IMR-90 (cell line): Measurements from ENCODE around the gene RELCH. TPM values are rescaled to one million over a fixed set of nuclear protein-coding genes. Genes with fewer than 3 reads are reported as not detected.
A peak's percentile ranks its signal among the peaks of the same experiment; 100 is the strongest.

Experiments used
- ATAC-seq: fragments of 200-7000 bp; cut with Tn5 transposase; 2 replicates; pipeline ENCODE4 v1.9.1; 2020; ENCODE audit warnings: low read depth, mild to moderate bottlenecking, moderate library complexity
- BruUV-seq: library from RNA; stranded (reverse); fragments of 400-500 nt; replicated peaks from 2 replicates; lab custom pipeline; 2021; lab: Mats Ljungman, UMichigan
- CTCF ChIA-PET: fragments of 300-600 bp; formaldehyde crosslinking; extraction: SDS; loops from one replicate; lab custom pipeline; 2021; ENCODE audit warnings: antibody characterized with exemption; lab: Yijun Ruan, JAX
- POLR2A ChIA-PET: fragments of 300-600 bp; sonication (Branson Sonifier 250); formaldehyde crosslinking; loops from one replicate; lab custom pipeline; 2022; ENCODE audit warnings: antibody characterized with exemption; ENCODE audit not compliant: unreplicated experiment; lab: Charles Lee
- DNase-seq: peaks from one replicate; pipeline ENCODE4 v3.0.0; 2013
- H2AFZ ChIP-seq: replicated peaks from 2 replicates; pipeline ENCODE3; 2013; ENCODE audit warnings: low read length, mild to moderate bottlenecking; ENCODE audit not compliant: poor library complexity
- H2AK5ac ChIP-seq: 2 replicates; pipeline ENCODE4 v1.6.1; 2013; ENCODE audit warnings: low read depth, low read length, inconsistent platforms
- H2AK9ac ChIP-seq: replicated peaks from 2 replicates; pipeline ENCODE3; 2013; ENCODE audit warnings: mild to moderate bottlenecking, low read depth, low read length, moderate library complexity; ENCODE audit not compliant: poor library complexity
- H2BK120ac ChIP-seq: 2 replicates; pipeline ENCODE4 v1.6.1; 2013; ENCODE audit warnings: low read depth, low read length, inconsistent platforms
- H2BK15ac ChIP-seq: 3 replicates; pipeline ENCODE4 v1.6.1; 2013; ENCODE audit warnings: low read depth, low read length, inconsistent platforms
- H2BK20ac ChIP-seq: 2 replicates; pipeline ENCODE4 v1.6.1; 2013; ENCODE audit warnings: low read depth, mild to moderate bottlenecking, inconsistent platforms, low read length, moderate library complexity
- H2BK5ac ChIP-seq: 2 replicates; pipeline ENCODE4 v1.6.1; 2013; ENCODE audit warnings: mild to moderate bottlenecking, low read depth, low read length, inconsistent platforms; ENCODE audit not compliant: poor library complexity, severe bottlenecking
- H3K14ac ChIP-seq: replicated peaks from 2 replicates; pipeline ENCODE4 v1.6.1; 2013; ENCODE audit warnings: low read depth, low read length, inconsistent platforms
- H3K18ac ChIP-seq: 2 replicates; pipeline ENCODE4 v1.6.1; 2013; ENCODE audit warnings: low read depth, low read length, control low read depth
- H3K23ac ChIP-seq: 2 replicates; pipeline ENCODE4 v1.6.1; 2013; ENCODE audit warnings: low read depth, low read length, inconsistent platforms
- H3K27ac ChIP-seq: 2 replicates; pipeline ENCODE4 v1.5.1; 2013; ENCODE audit warnings: mild to moderate bottlenecking, control low read depth, low read length; ENCODE audit not compliant: insufficient read depth
- H3K27me3 ChIP-seq: 2 replicates; pipeline ENCODE4 v1.6.1; 2013; ENCODE audit warnings: low read length; ENCODE audit not compliant: control insufficient read depth, insufficient read depth
- H3K36me3 ChIP-seq: 2 replicates; pipeline ENCODE4 v1.6.1; 2013; ENCODE audit warnings: low read length, mixed read lengths; ENCODE audit not compliant: control insufficient read depth, insufficient read depth
- H3K4ac ChIP-seq: 2 replicates; pipeline ENCODE4 v1.6.1; 2013; ENCODE audit warnings: low read depth, low read length, inconsistent platforms
- H3K4me1 ChIP-seq: 2 replicates; pipeline ENCODE4 v1.6.1; 2013; ENCODE audit warnings: low read length, mixed read lengths; ENCODE audit not compliant: control insufficient read depth, insufficient read depth
- H3K4me2 ChIP-seq: 2 replicates; pipeline ENCODE4 v1.6.1; 2013; ENCODE audit warnings: low read depth, mild to moderate bottlenecking, control low read depth, low read length, moderate library complexity
- H3K4me3 ChIP-seq: 2 replicates; pipeline ENCODE4 v1.5.1; 2013; ENCODE audit warnings: low read depth, mild to moderate bottlenecking, control low read depth, low read length, moderate library complexity; ENCODE audit not compliant: insufficient read depth
- H3K56ac ChIP-seq: 2 replicates; pipeline ENCODE4 v1.6.1; 2013; ENCODE audit warnings: low read length, inconsistent platforms; ENCODE audit not compliant: insufficient read depth; ENCODE audit errors: extremely low read depth
- H3K79me1 ChIP-seq, 2 experiments: 2 replicates each; pipeline ENCODE4 v1.6.1; 2013; ENCODE audit warnings: low read length in 2 of 2, inconsistent platforms in 1 of 2, low read depth in 1 of 2
- H3K9ac ChIP-seq: 2 replicates; pipeline ENCODE4 v1.6.1; 2013; ENCODE audit warnings: low read depth, low read length, control low read depth
- H3K9me1 ChIP-seq: 2 replicates; pipeline ENCODE4 v1.6.1; 2013; ENCODE audit warnings: low read length, inconsistent platforms; ENCODE audit not compliant: insufficient read depth
- H3K9me3 ChIP-seq: 2 replicates; pipeline ENCODE4 v1.6.1; 2013; ENCODE audit warnings: low read length; ENCODE audit not compliant: control insufficient read depth, insufficient read depth
- H4K20me1 ChIP-seq: 2 replicates; pipeline ENCODE4 v1.6.1; 2013; ENCODE audit warnings: low read length, inconsistent platforms; ENCODE audit not compliant: insufficient read depth
- H4K5ac ChIP-seq: 2 replicates; pipeline ENCODE4 v1.6.1; 2013; ENCODE audit warnings: mild to moderate bottlenecking, low read depth, low read length, control low read depth
- H4K8ac ChIP-seq, 2 experiments: 2 replicates each; pipeline ENCODE4 v1.6.1; 2013; ENCODE audit warnings: low read depth in 2 of 2, low read length in 2 of 2, control low read depth in 1 of 2, inconsistent platforms in 1 of 2
- H4K91ac ChIP-seq: 2 replicates; pipeline ENCODE4 v1.6.1; 2013; ENCODE audit warnings: low read depth, low read length, inconsistent platforms; ENCODE audit not compliant: insufficient read depth
- MAFK ChIP-seq: IDR thresholded peaks from 2 replicates; pipeline ENCODE4 v1.6.1; 2012; ENCODE audit warnings: low read depth, low read length, improper control_type of control experiment
- RCOR1 ChIP-seq: IDR thresholded peaks from 2 replicates; pipeline ENCODE4 v1.6.1; 2012; ENCODE audit warnings: mild to moderate bottlenecking, low read length, improper control_type of control experiment; ENCODE audit not compliant: insufficient replicate concordance
- WGBS, 2 experiments: methylation state at CpG; one replicate each; pipeline versions ENCODE4 v1.1.5 to v1.1.7; 2013; ENCODE audit warnings: missing lambda C conversion rate in 2 of 2; ENCODE audit not compliant: insufficient read length in 1 of 2; ENCODE audit errors: extremely low coverage in 2 of 2; 5-methylcytosine and 5-hydroxymethylcytosine counted together
- dilution Hi-C: fragments of 300-500 bp; cut with HindIII; formaldehyde crosslinking; loops from one replicate; pipeline ENCODE4 v1.14.3; 2018; ENCODE audit warnings: low sequenced_read_pairs; ENCODE audit not compliant: unreplicated experiment
- in situ Hi-C: fragments of 300-500 bp; cut with MboI; formaldehyde crosslinking; loops from 3 replicates; pipeline ENCODE4 v1.14.3; 2019; ENCODE audit warnings: low sequenced_read_pairs, inconsistent platforms, mixed read lengths
- intact Hi-C: fragments of 100-400 bp; cut with micrococcal nuclease; formaldehyde crosslinking; loops from 2 replicates; pipeline ENCODE4 v1.10.0; 2022
- polyA plus RNA-seq, 3 experiments: library from polyadenylated mRNA; depleted of rRNA; stranded (reverse); fragments of >200 nt; gene quantifications; 2 replicates each; pipeline ENCODE4 v1.2.3, GENCODE V29; 2012; ENCODE audit warnings: low replicate concordance in 1 of 3
- total RNA-seq: library from RNA; depleted of rRNA; stranded (reverse); fragments of >200 nt; gene quantifications from 2 replicates; pipeline ENCODE4 v1.2.3, GENCODE V29; 2012

RELCH gene
- total and polyA plus RNA-seq, 2 of the 4 experiments (the other 2 are of a cell fraction): 14.4 to 52.5 TPM

- TF ChIP-seq RCOR1 (no peak), MAFK (0 out of 2 replicates have a peak, but pooled peaks have one; percentile 16)
- Histone ChIP-seq H3K79me1 (no peaks in the 10 kb centered on the region), H3K27ac (no peak overlapping the region), H3K4me1 (no peaks in the 10 kb centered on the region), H2BK15ac (no peak overlapping the region), H3K18ac (no peak overlapping the region), H3K56ac (no peak overlapping the region), H4K91ac (no peak overlapping the region), H2BK20ac (no peak overlapping the region), H3K23ac (no peak overlapping the region), H3K9me3 (no peaks in the 10 kb centered on the region), H2BK5ac (no peak overlapping the region), H3K4ac (no peak overlapping the region), H4K20me1 (no peaks in the 10 kb centered on the region), H3K36me3 (no peaks in the 10 kb centered on the region), H2AK5ac (no peak overlapping the region), H4K5ac (no peak overlapping the region), H3K4me2 (no peak overlapping the region), H3K27me3 (no peaks in the 10 kb centered on the region), H3K14ac (no peak overlapping the region), H2BK120ac (no peak overlapping the region), H3K9me1 (no peaks in the 10 kb centered on the region), H4K8ac (no peak overlapping the region), H2AFZ (no peak overlapping the region), H3K4me3 (no peak overlapping the region), H2AK9ac (no peak overlapping the region), H3K9ac (no peak overlapping the region)
- ATAC-seq (no peak), DNase-seq (no peak)
- no TSS peak for BruUV-seq
- CTCF ChIA-PET: no interaction called here
- 73% methylated on average over 3 of the region's 9 CpGs; no CpG with 5 or more reads in 1 of the 2 experiments for WGBS, 2 experiments
- intact Hi-C loops: no loop called here
- POLR2A ChIA-PET: no interaction called here
- dilution Hi-C loops: no loop called here
- in situ Hi-C loops: no loop called here
Measured at GRCh38 chr18:62151068-62151771, 35.8 kb upstream of the RELCH start.
